Gastroesophageal sphincter (tissue), 4 donors: Measurements from ENCODE around the gene FAM20A. TPM values are rescaled to one million over a fixed set of nuclear protein-coding genes. Genes with fewer than 3 reads are reported as not detected.

ENCODE experiments used
- ATAC-seq: fragments of 150-250 bp; one replicate; pipeline ENCODE4 v1.9.1; 2016; ENCODE audit warnings: mild to moderate bottlenecking, moderate library complexity
- H3K27ac ChIP-seq, 4 donors: fragments of 200-600 bp; sonication (generic) in 3 of 4; 1 replicate in 3 of 4; 2 replicates in 1 of 4; pipeline ENCODE4 v1.5.1; 2016 to 2019
- H3K27me3 ChIP-seq: fragments of 200-600 bp; sonication (generic); one replicate; pipeline ENCODE4 v1.5.1; 2019
- H3K36me3 ChIP-seq, 2 donors: fragments of 200-600 bp; sonication (generic); one replicate each; pipeline ENCODE4 v1.5.1; 2019; ENCODE audit warnings: control low read depth in 1 of 2
- H3K4me1 ChIP-seq, 3 donors: fragments of 200-600 bp; sonication (generic); 1 replicate in 2 of 3; 2 replicates in 1 of 3; pipeline ENCODE4 v1.5.1; 2016 to 2019; ENCODE audit warnings: control low read depth in 2 of 3
- H3K4me3 ChIP-seq, 2 donors: fragments of 200-600 bp; sonication (generic); one replicate each; pipeline ENCODE4 v1.5.1; 2019; ENCODE audit warnings: mild to moderate bottlenecking in 1 of 2, moderate library complexity in 1 of 2
- H3K9me3 ChIP-seq, 3 donors: fragments of 200-600 bp; sonication (generic); one replicate each; pipeline ENCODE4 v1.5.1; 2017 to 2019; ENCODE audit warnings: control low read depth in 2 of 3
- EP300 ChIP-seq: sonication (generic); formaldehyde crosslinking; IDR thresholded peaks from one replicate; pipeline ENCODE4 v1.6.1; 2017; ENCODE audit warnings: antibody characterized with exemption, mild to moderate bottlenecking
- POLR2A ChIP-seq, 2 donors: fragments of 450-650 bp; IDR thresholded peaks; one replicate each; pipeline ENCODE4 v1.6.1; 2017; ENCODE audit warnings: antibody characterized with exemption in 2 of 2, mild to moderate bottlenecking in 2 of 2, moderate library complexity in 1 of 2
- POLR2AphosphoS5 ChIP-seq: sonication (generic); formaldehyde crosslinking; IDR thresholded peaks from one replicate; pipeline ENCODE4 v1.6.1; 2017; ENCODE audit warnings: antibody characterized with exemption
- WGBS, 2 donors: methylation state at CpG; one replicate each; pipeline ENCODE4 v1.1.5; 2018; ENCODE audit warnings: low coverage in 1 of 2; 5-methylcytosine and 5-hydroxymethylcytosine counted together
- total RNA-seq, 4 donors: library from RNA; depleted of rRNA; stranded (reverse); fragments of >200 nt; gene quantifications; one replicate each; pipeline ENCODE4 v1.1.0, GENCODE V29; 2016
- TF ChIP-seq, protein P1 (sequence below), 4 experiments: fragments of 200-600 bp in 2 of 4; fragments of 450-650 bp in 2 of 4; sonication (generic) in 1 of 4; IDR thresholded peaks; one replicate each; pipeline ENCODE4 v1.5.1; 2017 to 2019; ENCODE audit warnings: antibody characterized with exemption in 4 of 4, mild to moderate bottlenecking in 2 of 4, moderate library complexity in 2 of 4

Gene FAM20A
- total RNA-seq, 4 donors from 2014 or later, result 1.4 to 13.7 (median 2.9) TPM

DNA sequence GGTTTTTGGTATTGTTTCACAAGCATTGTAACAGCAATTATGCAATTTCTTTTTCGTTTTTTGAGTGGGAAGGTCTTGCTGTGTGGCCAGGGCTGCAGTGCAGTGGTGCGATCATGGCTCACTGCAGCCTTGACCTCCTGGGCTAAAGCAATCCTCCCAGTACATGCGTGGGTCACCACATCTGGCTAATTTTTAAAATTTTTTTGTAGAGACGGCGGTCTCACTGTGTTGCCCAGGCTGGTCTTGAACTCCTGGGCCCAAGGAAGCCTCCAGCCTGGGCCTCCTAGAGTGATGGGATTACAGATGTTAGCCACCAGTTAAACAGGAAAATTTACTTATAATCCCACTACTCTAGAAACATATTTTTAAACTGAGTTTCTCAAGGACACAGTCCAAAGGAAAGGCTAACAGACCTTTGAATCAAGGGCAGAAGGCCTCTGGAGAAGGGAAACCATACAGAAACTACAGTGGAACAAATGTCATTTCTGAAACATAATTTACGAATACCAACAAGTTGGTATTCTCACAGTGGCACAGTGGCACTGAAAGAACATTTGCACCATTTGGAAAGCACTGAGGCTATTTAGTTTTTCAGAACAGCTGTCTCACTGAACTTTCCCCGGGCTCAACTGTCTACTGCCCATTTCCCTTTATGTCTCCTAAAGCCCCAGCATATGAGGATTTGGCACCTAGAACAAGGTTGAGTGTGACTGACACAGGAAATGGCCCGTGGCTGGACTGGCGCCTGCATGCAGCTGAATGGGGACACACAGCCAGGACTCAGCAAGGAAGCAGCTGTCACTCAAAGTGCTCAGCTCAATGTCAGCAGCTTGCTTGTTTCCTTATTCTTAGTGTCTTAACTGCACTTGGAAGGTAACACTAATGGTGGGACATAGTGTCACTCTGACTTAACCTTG lies 91.8 kb downstream of the FAM20A start:
- no peaks in the 10 kb centered on the region for H3K36me3 ChIP-seq
- ATAC-seq, result no peak
- WGBS, 2 donors, result 70 to 96% methylated on average over 3 to 8 of the region's 9 CpGs
- H3K9me3 ChIP-seq, result no peaks in the 10 kb centered on the region
- TF ChIP-seq, protein P1, sequence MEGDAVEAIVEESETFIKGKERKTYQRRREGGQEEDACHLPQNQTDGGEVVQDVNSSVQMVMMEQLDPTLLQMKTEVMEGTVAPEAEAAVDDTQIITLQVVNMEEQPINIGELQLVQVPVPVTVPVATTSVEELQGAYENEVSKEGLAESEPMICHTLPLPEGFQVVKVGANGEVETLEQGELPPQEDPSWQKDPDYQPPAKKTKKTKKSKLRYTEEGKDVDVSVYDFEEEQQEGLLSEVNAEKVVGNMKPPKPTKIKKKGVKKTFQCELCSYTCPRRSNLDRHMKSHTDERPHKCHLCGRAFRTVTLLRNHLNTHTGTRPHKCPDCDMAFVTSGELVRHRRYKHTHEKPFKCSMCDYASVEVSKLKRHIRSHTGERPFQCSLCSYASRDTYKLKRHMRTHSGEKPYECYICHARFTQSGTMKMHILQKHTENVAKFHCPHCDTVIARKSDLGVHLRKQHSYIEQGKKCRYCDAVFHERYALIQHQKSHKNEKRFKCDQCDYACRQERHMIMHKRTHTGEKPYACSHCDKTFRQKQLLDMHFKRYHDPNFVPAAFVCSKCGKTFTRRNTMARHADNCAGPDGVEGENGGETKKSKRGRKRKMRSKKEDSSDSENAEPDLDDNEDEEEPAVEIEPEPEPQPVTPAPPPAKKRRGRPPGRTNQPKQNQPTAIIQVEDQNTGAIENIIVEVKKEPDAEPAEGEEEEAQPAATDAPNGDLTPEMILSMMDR (IDR thresholded peaks at IDR 0.05), result no peak
- TF ChIP-seq POLR2A (IDR thresholded peaks at IDR 0.05), result no peak
- no peak for TF ChIP-seq EP300
- no peak for TF ChIP-seq POLR2AphosphoS5
- no peak overlapping the region for H3K4me3 ChIP-seq
- H3K27me3 ChIP-seq, result no peaks in the 10 kb centered on the region
- H3K27ac ChIP-seq, result no peak overlapping the region
- H3K4me1 ChIP-seq, result peaks cover 0 to 16% (median 7%) of the 10 kb centered on the region in 3 donors

DNA sequence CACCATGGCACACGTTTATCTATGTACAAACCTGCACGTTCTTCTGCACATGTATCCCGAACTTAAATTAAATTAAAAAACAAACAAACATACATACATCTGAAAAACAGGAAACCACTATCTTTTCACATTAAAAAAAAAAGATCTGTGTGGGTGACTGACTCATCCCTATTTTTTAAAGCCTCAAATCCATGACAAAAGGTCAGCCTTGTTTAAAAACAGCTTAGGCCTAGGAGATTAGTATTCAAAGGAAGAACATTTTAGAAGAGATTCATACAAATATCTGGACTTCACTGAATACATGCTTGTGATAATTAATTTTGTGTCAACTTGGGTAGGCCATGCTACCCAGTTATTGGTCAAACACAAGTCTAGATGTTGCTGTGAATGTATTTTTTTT lies 93.6 kb downstream of the FAM20A start:
- Histone ChIP-seq H3K9me3 (no peaks in the 10 kb centered on the region), H3K27me3 (no peaks in the 10 kb centered on the region), H3K4me1 (peaks cover 0 to 7% (median 4%) of the 10 kb centered on the region in 3 donors), H3K36me3 (no peaks in the 10 kb centered on the region), H3K27ac (no peak overlapping the region), H3K4me3 (no peak overlapping the region)
- WGBS, 2 donors, result 80 to 88% methylated on average over 1 to 2 of the region's 3 CpGs
- TF ChIP-seq, protein P1 (IDR thresholded peaks at IDR 0.05), result no peak
- ATAC-seq, result no peak

DNA sequence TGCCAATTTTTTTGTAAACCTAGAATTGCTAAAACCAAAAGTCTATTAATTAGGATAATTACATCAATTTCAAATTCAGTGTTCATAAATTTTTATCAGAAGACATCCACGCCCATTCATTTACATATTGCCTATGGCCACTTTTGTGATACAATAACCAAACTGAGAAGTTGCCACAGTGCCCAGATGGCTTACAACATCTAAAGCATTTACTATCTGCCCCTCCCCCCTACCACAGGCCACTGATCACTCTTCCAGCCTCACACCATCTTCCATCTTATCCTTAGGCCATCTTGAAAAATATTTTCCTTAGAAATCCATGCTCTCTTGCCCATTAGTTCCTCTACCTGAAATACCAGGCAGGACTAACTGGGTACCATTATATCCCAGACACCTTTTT lies 95.2 kb downstream of the FAM20A start:
- Histone ChIP-seq H3K4me3 (no peak overlapping the region), H3K27me3 (peaks cover 10% of the 10 kb centered on the region), H3K9me3 (no peaks in the 10 kb centered on the region), H3K27ac (no peak overlapping the region), H3K36me3 (no peaks in the 10 kb centered on the region), H3K4me1 (peaks cover 0 to under 1% (median 0%) of the 10 kb centered on the region in 3 donors)
- TF ChIP-seq, protein P1 (IDR thresholded peaks at IDR 0.05), result no peak
- TF ChIP-seq EP300, result no peak
- TF ChIP-seq POLR2AphosphoS5, result no peak
- no peak for TF ChIP-seq POLR2A (IDR thresholded peaks at IDR 0.05)
- ATAC-seq, result no peak
- WGBS, 2 donors, result 88 to 91% methylated on average over 1 of the region's 1 CpG

DNA sequence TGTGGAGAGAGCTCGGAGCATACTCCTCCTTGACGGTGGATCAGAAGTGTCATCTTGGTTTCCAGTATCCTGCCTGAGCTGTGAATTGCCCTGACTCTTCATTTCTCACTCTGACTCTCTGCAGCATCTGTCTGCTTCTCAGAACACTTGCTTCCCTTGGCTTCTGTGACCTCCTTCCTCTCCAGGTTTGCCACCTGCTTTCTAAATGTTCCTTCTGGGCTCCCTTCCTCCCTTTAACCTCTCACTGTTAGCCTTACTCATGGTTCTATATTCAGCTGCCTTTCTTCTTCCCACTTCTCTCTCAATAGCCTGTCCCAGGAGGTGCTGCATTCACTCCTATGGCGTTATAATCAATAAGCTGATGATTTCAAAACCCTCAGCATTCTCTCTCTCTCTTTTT lies 100.1 kb downstream of the FAM20A start:
- no peak overlapping the region for H3K4me3 ChIP-seq
- 56% methylated on average over 3 of the region's 3 CpGs for WGBS, 2 donors
- ATAC-seq, result no peak

More for the DNA sequence above, 100.1 kb downstream of the FAM20A start:
- no peaks in the 10 kb centered on the region for H3K9me3 ChIP-seq
- H3K27me3 ChIP-seq, result peaks cover 18% of the 10 kb centered on the region
- peaks cover 0 to 9% (median 0%) of the 10 kb centered on the region in 3 donors for H3K4me1 ChIP-seq
- H3K27ac ChIP-seq, result no peak overlapping the region
- TF ChIP-seq, protein P1 (IDR thresholded peaks at IDR 0.05), result no peak
- TF ChIP-seq EP300 (no peak), POLR2A (IDR thresholded peaks at IDR 0.05) (no peak), POLR2AphosphoS5 (no peak)
- H3K36me3 ChIP-seq, result no peaks in the 10 kb centered on the region
